KMS-11 (cell line): ENCODE data around the gene STS.

ENCODE experiments used
- H2AFZ ChIP-seq: fragments of 200-600 bp; sonication (generic); 2 replicates; pipeline ENCODE4 v1.6.1; 2016; ENCODE audit warnings: antibody characterized with exemption, mixed run types, low read depth
- H3K27ac ChIP-seq: fragments of 200-600 bp; sonication (generic); 2 replicates; pipeline ENCODE4 v1.6.1; 2016; ENCODE audit warnings: mild to moderate bottlenecking, mixed run types
- H3K27me3 ChIP-seq: fragments of 200-600 bp; sonication (generic); 2 replicates; pipeline ENCODE4 v1.6.1; 2017; ENCODE audit warnings: mild to moderate bottlenecking, low read depth, mixed run types, moderate library complexity; ENCODE audit not compliant: insufficient read depth
- H3K36me3 ChIP-seq: fragments of 200-600 bp; sonication (generic); 2 replicates; pipeline ENCODE4 v1.6.1; 2017; ENCODE audit warnings: mild to moderate bottlenecking, mixed run types; ENCODE audit not compliant: insufficient read depth
- H3K4me1 ChIP-seq: fragments of 200-600 bp; sonication (generic); 2 replicates; pipeline ENCODE4 v1.6.1; 2016; ENCODE audit warnings: mild to moderate bottlenecking, low read depth, mixed run types; ENCODE audit not compliant: poor library complexity, severe bottlenecking
- H3K4me2 ChIP-seq: fragments of 200-600 bp; sonication (generic); 2 replicates; pipeline ENCODE4 v1.7.0; 2016; ENCODE audit warnings: mild to moderate bottlenecking, mixed run types
- H3K4me3 ChIP-seq: fragments of 200-600 bp; sonication (generic); IDR thresholded peaks from 2 replicates; pipeline ENCODE4 v1.6.1; 2017; ENCODE audit warnings: low read depth, low read length, mixed read lengths; ENCODE audit not compliant: insufficient read depth
- H3K79me2 ChIP-seq: fragments of 200-600 bp; sonication (generic); 2 replicates; pipeline ENCODE4 v1.6.1; 2016; ENCODE audit warnings: low read depth, mixed run types; ENCODE audit not compliant: insufficient read depth
- H3K9ac ChIP-seq: fragments of 200-600 bp; sonication (generic); 2 replicates; pipeline ENCODE4 v1.6.1; 2016; ENCODE audit warnings: mild to moderate bottlenecking, mixed run types
- H4K20me1 ChIP-seq: fragments of 200-600 bp; sonication (generic); 2 replicates; pipeline ENCODE4 v1.6.1; 2016; ENCODE audit warnings: mild to moderate bottlenecking, mixed run types; ENCODE audit not compliant: insufficient read depth
- TF ChIP-seq, protein P1 (sequence below): fragments of 200-600 bp; sonication (generic); conservative IDR thresholded peaks from 2 replicates; pipeline ENCODE4 v1.6.1; 2017; ENCODE audit warnings: low read depth, mild to moderate bottlenecking, antibody characterized with exemption, low read length, moderate library complexity, mixed read lengths

Gene STS

GRCh38 chrX:7158468-7158990 lies 11.0 kb downstream of the STS start:
- Histone ChIP-seq H4K20me1 (no peaks in the 10 kb centered on the region), H3K4me3 (no peak overlapping the region), H3K4me2 (no peak overlapping the region)

GRCh38 chrX:7159149-7159861 lies 11.8 kb downstream of the STS start:
- Histone ChIP-seq H4K20me1 (no peaks in the 10 kb centered on the region), H3K9ac (no peak overlapping the region), H3K79me2 (no peaks in the 10 kb centered on the region), H3K4me1 (no peaks in the 10 kb centered on the region), H2AFZ (no peak overlapping the region), H3K27ac (no peak overlapping the region), H3K4me2 (no peak overlapping the region), H3K27me3 (no peaks in the 10 kb centered on the region), H3K4me3 (no peak overlapping the region), H3K36me3 (no peaks in the 10 kb centered on the region)
- TF ChIP-seq, protein P1, sequence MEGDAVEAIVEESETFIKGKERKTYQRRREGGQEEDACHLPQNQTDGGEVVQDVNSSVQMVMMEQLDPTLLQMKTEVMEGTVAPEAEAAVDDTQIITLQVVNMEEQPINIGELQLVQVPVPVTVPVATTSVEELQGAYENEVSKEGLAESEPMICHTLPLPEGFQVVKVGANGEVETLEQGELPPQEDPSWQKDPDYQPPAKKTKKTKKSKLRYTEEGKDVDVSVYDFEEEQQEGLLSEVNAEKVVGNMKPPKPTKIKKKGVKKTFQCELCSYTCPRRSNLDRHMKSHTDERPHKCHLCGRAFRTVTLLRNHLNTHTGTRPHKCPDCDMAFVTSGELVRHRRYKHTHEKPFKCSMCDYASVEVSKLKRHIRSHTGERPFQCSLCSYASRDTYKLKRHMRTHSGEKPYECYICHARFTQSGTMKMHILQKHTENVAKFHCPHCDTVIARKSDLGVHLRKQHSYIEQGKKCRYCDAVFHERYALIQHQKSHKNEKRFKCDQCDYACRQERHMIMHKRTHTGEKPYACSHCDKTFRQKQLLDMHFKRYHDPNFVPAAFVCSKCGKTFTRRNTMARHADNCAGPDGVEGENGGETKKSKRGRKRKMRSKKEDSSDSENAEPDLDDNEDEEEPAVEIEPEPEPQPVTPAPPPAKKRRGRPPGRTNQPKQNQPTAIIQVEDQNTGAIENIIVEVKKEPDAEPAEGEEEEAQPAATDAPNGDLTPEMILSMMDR: no peak

More at GRCh38 chrX:7158468-7158990, 11.0 kb downstream of the STS start:
- H3K79me2 ChIP-seq: no peaks in the 10 kb centered on the region
- no peak overlapping the region for H2AFZ ChIP-seq
- no peak overlapping the region for H3K27ac ChIP-seq
- H3K27me3 ChIP-seq: no peaks in the 10 kb centered on the region
- TF ChIP-seq, protein P1: no peak
- no peak overlapping the region for H3K9ac ChIP-seq
- H3K4me1 ChIP-seq: no peaks in the 10 kb centered on the region
- no peaks in the 10 kb centered on the region for H3K36me3 ChIP-seq

GRCh38 chrX:7163146-7163677 lies 15.7 kb downstream of the STS start:
- TF ChIP-seq, protein P1: no peak
- no peaks in the 10 kb centered on the region for H3K36me3 ChIP-seq
- H3K27me3 ChIP-seq: no peaks in the 10 kb centered on the region
- H3K27ac ChIP-seq: no peak overlapping the region
- no peak overlapping the region for H3K4me3 ChIP-seq
- H4K20me1 ChIP-seq: no peaks in the 10 kb centered on the region
- H3K4me1 ChIP-seq: no peaks in the 10 kb centered on the region
- H3K4me2 ChIP-seq: no peak overlapping the region
- no peak overlapping the region for H2AFZ ChIP-seq
- no peak overlapping the region for H3K9ac ChIP-seq
- H3K79me2 ChIP-seq: no peaks in the 10 kb centered on the region

GRCh38 chrX:7164174-7164573 lies 16.7 kb downstream of the STS start:
- TF ChIP-seq, protein P1: no peak
- Histone ChIP-seq H3K27me3 (no peaks in the 10 kb centered on the region), H4K20me1 (no peaks in the 10 kb centered on the region), H2AFZ (no peak overlapping the region), H3K4me2 (no peak overlapping the region), H3K9ac (no peak overlapping the region), H3K27ac (no peak overlapping the region), H3K36me3 (no peaks in the 10 kb centered on the region), H3K79me2 (no peaks in the 10 kb centered on the region), H3K4me1 (no peaks in the 10 kb centered on the region), H3K4me3 (no peak overlapping the region)
